ENCODE measurements around the gene SYNGAP1. TPM values are rescaled to one million over a fixed set of nuclear protein-coding genes. Genes with fewer than 3 reads are reported as not detected.

The SYNGAP1 gene
- total and polyA plus RNA-seq, 2 of the 8 experiments (the other 6 are each of a cell fraction or from before 2014, with no cell fraction given): 31.0 to 101 TPM

DNA sequence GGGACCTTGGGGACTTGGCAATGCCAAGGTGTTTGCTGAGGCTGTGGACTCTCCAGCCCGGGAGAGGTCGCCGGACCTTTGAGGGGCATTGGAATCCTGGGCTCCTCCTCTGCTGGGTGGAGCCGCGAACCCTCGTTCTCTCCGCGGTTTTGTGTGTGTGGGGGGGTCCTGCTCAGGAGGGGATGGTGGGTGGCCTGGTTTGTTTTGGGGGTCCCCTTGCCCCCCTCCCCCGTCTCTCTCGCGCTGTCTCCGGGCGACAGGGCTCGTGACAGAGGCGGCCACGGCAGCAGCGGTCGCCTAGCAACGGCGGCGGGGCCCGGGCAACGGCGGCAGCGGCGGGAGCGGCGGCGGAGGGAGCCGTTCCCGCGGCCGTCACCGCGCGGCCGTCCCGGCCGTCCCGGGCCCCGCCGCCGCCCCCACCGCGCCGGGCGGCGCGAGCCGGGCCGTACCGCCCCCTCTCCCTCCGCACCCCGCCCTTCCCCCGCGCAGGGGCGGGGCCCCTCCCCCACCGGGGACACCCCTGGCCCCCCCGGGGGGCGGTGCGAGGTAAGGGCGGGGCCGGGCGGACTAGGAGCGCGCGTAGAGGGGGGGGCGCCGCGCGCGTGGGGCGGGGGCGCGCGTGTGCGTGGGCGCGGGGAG lies 7.8 kb downstream of the SYNGAP1 start:
- Histone ChIP-seq H3K79me2 (ENCODE audit: control insufficient read depth in 1 of 2, insufficient read depth in 2 of 2, low read length in 2 of 2) (peaks cover 13 to 67% of the 10 kb centered on the region in 2 experiments), H3K18ac (ENCODE audit: extremely low read depth, low read length) (no peak overlapping the region; the same call in 1 of the 2 replicates), H2AK5ac (ENCODE audit: low read depth, low read length) (no peak overlapping the region), H4K8ac (ENCODE audit: extremely low read depth, insufficient read depth, low read length) (no peak overlapping the region), H3K27me3 (replicated peaks in 1 of 4; ENCODE audit: control insufficient read depth in 3 of 4, extremely low read depth in 1 of 4, insufficient read depth in 3 of 4, low read length in 3 of 4) (no peaks in the 10 kb centered on the region), H2BK20ac (ENCODE audit: low read length) (no peak overlapping the region), H3K14ac (ENCODE audit: insufficient read length) (no peak overlapping the region), H3K36me3 (ENCODE audit: control insufficient read depth in 2 of 4, insufficient read depth in 4 of 4, low read length in 3 of 4) (peaks cover 0 to 10% (median 8%) of the 10 kb centered on the region in 4 experiments; a peak in 5 of 8 replicates), H3K4ac (replicated peaks; ENCODE audit: insufficient read length, low read depth, low read length) (no peak overlapping the region), H3K79me1 (ENCODE audit: low read depth, low read length) (peaks cover 14% of the 10 kb centered on the region), H3K9me3 (ENCODE audit: insufficient read depth in 2 of 2, low read depth in 1 of 2, low read length in 1 of 2) (no peaks in the 10 kb centered on the region), H3K9ac (replicated peaks in 1 of 4; ENCODE audit: extremely low read depth in 1 of 4, low read depth in 3 of 4, low read length in 3 of 4) (no peak overlapping the region; a peak in 1 of 7 replicates), H3K4me1 (replicated peaks in 1 of 4; ENCODE audit: control insufficient read depth in 3 of 4, insufficient read depth in 4 of 4, low read length in 3 of 4) (peaks cover 15 to 45% (median 22%) of the 10 kb centered on the region in 4 experiments), H3K23ac (ENCODE audit: insufficient read length) (no peak overlapping the region), H2BK15ac (ENCODE audit: low read length) (no peak overlapping the region), H2BK120ac (replicated peaks; ENCODE audit: low read depth, low read length) (no peak overlapping the region), H4K91ac (replicated peaks; ENCODE audit: insufficient read length, low read length) (no peak overlapping the region), H4K20me1 (replicated peaks in 1 of 2; ENCODE audit: control insufficient read depth in 1 of 2, insufficient read depth in 2 of 2, low read length in 2 of 2) (peaks cover 0 to 10% of the 10 kb centered on the region in 2 experiments), H3K56ac (replicated peaks; ENCODE audit: insufficient read length, low read depth, low read length) (no peak overlapping the region), H3K4me2 (ENCODE audit: insufficient read depth in 1 of 2, low read depth in 2 of 2, low read length in 2 of 2) (peak overlapping the region; percentile 83 to 87), H3K23me2 (ENCODE audit: low read depth, low read length) (peaks cover 32% of the 10 kb centered on the region), H3K27ac (ENCODE audit: low read depth, low read length) (peak overlapping the region; percentile 4; the same call in 1 of the 2 replicates), H4K5ac (ENCODE audit: insufficient read length, low read depth, low read length) (no peak overlapping the region), H2BK12ac (ENCODE audit: low read depth, low read length) (no peak overlapping the region), H3K4me3 (ENCODE audit: extremely low read depth in 1 of 4, insufficient read depth in 2 of 4, low read depth in 3 of 4, low read length in 4 of 4) (peak overlapping the region; percentile 47 to 77 (median 58)), H2BK5ac (ENCODE audit: low read depth, low read length) (0 out of 2 replicates have a peak overlapping the region, but pooled peaks have one; percentile 30), H2AFZ (ENCODE audit: low read length) (no peak overlapping the region)
- CTCF ChIA-PET (ENCODE audit: partially characterized antibody): no interaction called here
- FAIRE-seq: no peak
- WGBS, 2 experiments (ENCODE audit: extremely low coverage in 1 of 2, insufficient coverage in 1 of 2, insufficient read length in 1 of 2, insufficient replicate concordance in 2 of 2, low coverage in 1 of 2, low lambda C conversion rate in 2 of 2, missing lambda C conversion rate in 1 of 2): 0% methylated on average over 8 of the region's 79 CpGs; no CpG with 5 or more reads in 1 of the 2 experiments
- POLR2A ChIA-PET (ENCODE audit: partially characterized antibody): no interaction called here
- peak in 1 of 2 experiments; percentile 67 for DNase-seq (ENCODE audit: low read depth in 1 of 2, low spot score in 2 of 2)
- TF ChIP-seq RAD21 (IDR thresholded peaks at IDR 0.05 in 1 of 2, conservative IDR thresholded peaks at IDR 0.05 in 1 of 2; ENCODE audit: low read depth in 2 of 2, low read length in 2 of 2): peak in 1 of 2 experiments; percentile 10; a peak in 1 of 4 replicates
- no peak for TF ChIP-seq YY1 (IDR thresholded peaks at IDR 0.05; ENCODE audit: low read depth, low read length)
- TF ChIP-seq ASH2L (IDR thresholded peaks at IDR 0.05; ENCODE audit: low read length): no peak
- TF ChIP-seq TAF7 (optimal IDR thresholded peaks at IDR 0.05; ENCODE audit: borderline replicate concordance, low read depth, low read length): no peak
- no peak for TF ChIP-seq NANOG (IDR thresholded peaks at IDR 0.05; ENCODE audit: insufficient read depth, low read depth, low read length, poor library complexity, severe bottlenecking)
- no peak for TF ChIP-seq RBBP5 (IDR thresholded peaks at IDR 0.05; ENCODE audit: borderline replicate concordance, low read depth, low read length)
- TF ChIP-seq EGR1 (IDR thresholded peaks at IDR 0.05; ENCODE audit: borderline replicate concordance, low read depth, low read length): no peak
- no peak for TF ChIP-seq PHF8 (conservative IDR thresholded peaks at IDR 0.05; ENCODE audit: low read depth, low read length)
- TF ChIP-seq, protein P1, sequence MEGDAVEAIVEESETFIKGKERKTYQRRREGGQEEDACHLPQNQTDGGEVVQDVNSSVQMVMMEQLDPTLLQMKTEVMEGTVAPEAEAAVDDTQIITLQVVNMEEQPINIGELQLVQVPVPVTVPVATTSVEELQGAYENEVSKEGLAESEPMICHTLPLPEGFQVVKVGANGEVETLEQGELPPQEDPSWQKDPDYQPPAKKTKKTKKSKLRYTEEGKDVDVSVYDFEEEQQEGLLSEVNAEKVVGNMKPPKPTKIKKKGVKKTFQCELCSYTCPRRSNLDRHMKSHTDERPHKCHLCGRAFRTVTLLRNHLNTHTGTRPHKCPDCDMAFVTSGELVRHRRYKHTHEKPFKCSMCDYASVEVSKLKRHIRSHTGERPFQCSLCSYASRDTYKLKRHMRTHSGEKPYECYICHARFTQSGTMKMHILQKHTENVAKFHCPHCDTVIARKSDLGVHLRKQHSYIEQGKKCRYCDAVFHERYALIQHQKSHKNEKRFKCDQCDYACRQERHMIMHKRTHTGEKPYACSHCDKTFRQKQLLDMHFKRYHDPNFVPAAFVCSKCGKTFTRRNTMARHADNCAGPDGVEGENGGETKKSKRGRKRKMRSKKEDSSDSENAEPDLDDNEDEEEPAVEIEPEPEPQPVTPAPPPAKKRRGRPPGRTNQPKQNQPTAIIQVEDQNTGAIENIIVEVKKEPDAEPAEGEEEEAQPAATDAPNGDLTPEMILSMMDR (IDR thresholded peaks at IDR 0.05; ENCODE audit: control extremely low read depth in 1 of 3, insufficient read depth in 1 of 3, low read depth in 1 of 3, low read length in 3 of 3): peak in 1 of 3 experiments; percentile 27; a peak in 1 of 4 replicates
